GM12873 (cell line): ENCODE results near the gene AGTRAP.

ENCODE experiments used
- TF ChIP-seq, protein P1 (sequence below): IDR thresholded peaks from 2 replicates; pipeline ENCODE4 v1.5.1; 2012; ENCODE audit warnings: low read depth, mild to moderate bottlenecking, moderate library complexity, low read length, control low read depth; ENCODE audit not compliant: insufficient read depth; ENCODE audit errors: missing control alignments

AGTRAP gene

DNA sequence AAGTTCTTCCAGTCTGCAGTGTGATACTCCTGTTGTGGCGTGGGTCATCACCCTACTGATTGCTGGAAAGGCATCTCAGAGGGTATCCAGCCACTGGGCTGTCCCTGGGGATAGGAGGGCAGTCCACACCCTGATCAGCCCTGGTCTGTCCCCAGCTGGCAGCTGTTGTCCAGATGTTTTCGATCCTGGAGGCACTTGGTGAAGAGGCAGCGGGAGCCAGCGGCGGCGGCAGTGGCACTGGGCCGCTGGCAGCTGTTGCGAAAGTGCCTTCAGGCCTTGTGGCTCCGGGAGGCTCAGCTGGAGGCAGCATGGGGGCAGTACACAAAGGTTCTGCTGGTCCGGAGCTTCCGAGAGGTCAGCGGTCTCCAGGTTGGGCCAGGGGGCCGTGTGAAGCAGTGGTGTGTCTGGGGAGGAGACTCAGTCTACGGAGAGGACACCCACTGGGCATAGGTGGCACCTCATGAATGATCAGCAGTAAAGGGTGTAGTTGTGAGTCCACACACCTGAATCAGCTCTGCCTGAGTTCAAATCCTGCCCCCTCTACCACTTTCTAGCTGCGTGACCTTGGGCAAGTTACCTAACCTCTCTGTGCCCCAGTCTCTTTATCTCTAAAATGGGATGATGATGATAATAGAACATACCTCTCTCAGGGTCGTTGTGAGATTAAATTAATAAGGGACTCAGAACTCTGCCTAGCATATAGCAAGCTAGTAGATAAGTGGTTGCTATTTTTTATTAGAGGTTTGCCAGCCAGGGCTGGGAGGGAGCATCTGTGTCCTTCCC is 32.2 kb downstream of the AGTRAP start:
- TF ChIP-seq, protein P1, sequence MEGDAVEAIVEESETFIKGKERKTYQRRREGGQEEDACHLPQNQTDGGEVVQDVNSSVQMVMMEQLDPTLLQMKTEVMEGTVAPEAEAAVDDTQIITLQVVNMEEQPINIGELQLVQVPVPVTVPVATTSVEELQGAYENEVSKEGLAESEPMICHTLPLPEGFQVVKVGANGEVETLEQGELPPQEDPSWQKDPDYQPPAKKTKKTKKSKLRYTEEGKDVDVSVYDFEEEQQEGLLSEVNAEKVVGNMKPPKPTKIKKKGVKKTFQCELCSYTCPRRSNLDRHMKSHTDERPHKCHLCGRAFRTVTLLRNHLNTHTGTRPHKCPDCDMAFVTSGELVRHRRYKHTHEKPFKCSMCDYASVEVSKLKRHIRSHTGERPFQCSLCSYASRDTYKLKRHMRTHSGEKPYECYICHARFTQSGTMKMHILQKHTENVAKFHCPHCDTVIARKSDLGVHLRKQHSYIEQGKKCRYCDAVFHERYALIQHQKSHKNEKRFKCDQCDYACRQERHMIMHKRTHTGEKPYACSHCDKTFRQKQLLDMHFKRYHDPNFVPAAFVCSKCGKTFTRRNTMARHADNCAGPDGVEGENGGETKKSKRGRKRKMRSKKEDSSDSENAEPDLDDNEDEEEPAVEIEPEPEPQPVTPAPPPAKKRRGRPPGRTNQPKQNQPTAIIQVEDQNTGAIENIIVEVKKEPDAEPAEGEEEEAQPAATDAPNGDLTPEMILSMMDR = no peak

DNA sequence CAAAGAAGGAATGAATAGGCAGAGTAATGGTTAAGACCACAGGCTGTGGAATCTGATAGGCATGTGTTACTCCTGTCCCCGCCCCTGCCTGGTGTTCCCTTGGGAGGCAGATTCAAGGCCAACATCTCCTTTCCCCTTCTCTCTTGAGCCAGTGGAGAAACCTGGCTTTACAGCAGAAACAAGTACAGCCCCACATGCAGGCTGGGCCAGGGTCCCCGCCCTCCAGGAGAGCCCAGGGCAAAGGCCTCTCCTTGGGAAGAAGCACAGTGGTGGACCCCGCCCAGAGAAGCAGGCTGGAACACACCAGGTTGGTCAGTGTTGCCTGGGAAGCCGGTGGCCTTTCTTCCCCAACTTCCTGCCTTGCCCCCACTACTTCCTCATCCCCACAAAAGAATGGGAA is 32.9 kb downstream of the AGTRAP start:
- TF ChIP-seq, protein P1 = no peak

DNA sequence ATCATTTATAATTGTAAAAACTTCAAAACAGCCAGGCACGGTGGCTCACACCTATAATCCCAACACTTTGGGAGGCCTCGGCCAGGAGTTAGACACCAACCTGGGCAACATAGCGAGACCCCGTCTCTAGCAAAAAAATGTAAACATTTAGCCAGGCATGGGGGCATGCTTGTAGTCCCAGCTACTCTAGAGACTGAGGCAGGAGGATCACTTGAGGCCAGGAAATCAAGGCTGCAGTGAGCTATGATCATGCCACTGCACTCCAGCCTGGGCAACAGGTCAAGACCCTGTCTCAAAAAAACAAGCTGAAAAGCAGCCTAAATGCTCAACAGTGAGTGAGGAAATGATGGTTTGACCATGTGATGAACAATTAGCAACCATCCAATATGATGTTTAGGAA is 33.3 kb downstream of the AGTRAP start:
- TF ChIP-seq, protein P1 = no peak

DNA sequence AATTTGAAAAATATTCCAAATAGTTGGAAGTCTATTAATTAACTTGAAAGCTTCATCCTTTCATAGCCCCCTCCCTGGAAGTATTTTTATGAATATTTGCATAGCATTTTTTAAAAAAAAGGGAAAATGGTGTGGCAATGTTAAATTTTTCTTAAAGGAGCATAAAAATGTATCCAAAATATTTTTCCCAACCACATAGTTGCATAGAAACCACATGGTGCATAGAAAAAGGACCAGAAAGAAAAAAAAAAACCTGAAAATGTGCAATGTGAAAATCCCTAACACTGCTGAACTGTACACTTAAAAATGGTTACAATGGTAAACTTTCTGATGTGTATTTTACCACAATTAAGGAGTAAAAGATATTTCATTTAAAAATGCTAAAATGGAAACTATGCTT is 34.1 kb downstream of the AGTRAP start:
- TF ChIP-seq, protein P1 = no peak

DNA sequence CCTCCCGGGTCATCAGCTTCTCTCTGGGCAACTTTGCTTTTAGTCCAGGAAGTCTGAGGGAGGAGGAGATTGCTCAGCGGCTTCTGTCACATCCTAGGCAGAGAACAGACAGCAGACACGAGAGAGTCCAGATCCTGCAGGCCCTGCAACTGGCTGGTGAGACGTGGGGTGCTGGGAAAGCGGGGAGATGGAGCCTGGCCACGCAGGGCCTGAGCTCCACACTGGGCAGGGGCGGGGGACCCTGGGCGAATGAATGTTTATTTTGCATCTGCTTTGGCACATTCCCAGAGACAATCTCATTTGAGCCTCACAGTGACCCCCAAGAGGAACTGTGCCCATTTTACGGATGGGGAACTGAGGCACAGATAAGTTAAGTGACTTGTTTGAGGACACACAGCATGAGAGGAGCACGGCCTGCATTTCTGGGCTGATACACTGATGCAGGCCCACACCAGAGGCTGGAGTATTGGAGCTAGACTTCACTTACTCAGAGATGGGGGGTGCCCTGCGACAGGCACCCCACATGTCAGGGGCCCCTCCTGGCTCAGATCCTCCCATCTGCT is 35.6 kb downstream of the AGTRAP start:
- TF ChIP-seq, protein P1 = no peak

DNA sequence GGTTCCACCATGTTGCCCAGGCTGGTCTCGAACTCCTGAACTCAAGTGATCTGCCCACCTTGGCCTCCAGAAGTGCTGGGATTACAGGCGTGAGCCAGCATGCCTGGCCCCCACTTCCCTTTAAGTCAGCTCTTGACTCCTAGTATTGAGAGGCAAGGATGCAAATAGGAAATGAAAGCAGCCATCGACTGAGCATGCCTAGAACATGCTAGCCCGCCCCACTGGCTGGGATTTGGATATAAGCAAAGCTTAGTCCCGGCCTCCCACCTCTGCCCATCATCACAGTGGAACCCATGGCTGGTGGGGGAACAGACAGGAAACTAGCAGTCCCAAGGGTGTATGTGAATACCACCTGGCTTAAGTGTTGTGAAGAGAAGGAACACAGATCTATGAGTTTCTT is 36.5 kb downstream of the AGTRAP start:
- TF ChIP-seq, protein P1 = no peak

DNA sequence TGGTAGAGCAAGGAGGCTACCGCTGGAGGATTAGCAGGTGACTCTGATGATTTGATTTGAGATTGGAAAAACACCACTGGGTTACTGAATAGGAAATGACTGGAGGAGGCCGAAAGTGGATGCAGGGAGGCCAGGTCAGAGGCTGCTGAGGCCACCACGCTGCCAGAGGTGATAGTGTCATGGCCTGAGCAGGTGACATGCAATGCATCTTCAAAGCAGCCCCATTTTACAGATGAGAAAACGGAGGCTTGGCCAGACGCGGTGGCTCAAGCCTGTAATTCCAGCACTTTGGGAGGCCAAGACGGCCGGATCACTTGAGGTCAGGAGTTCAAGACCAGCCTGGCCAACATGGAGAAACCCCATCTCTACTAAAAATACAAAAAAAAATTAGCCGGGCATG is 38.8 kb downstream of the AGTRAP start:
- TF ChIP-seq, protein P1 = no peak
